Thoracic aorta (tissue), 2 donors: ENCODE measurements around the gene RAP1GAP2. TPM values are rescaled to one million over a fixed set of nuclear protein-coding genes. Genes with fewer than 3 reads are reported as not detected.

ENCODE experiments used
- ATAC-seq: fragments of 150-250 bp; one replicate; pipeline ENCODE4 v1.8.0; 2017; ENCODE audit warnings: low read depth; ENCODE audit not compliant: insufficient number of reproducible peaks, low FRiP score
- DNase-seq: peaks from one replicate; pipeline ENCODE4 v3.0.0-alpha.2; 2020; ENCODE audit warnings: low spot score
- H3K27ac ChIP-seq, 2 donors: fragments of 200-600 bp; sonication (generic); 1 replicate in 1 of 2; 2 replicates in 1 of 2; pipeline ENCODE4 v1.5.1; 2016; ENCODE audit warnings: mild to moderate bottlenecking in 2 of 2, moderate library complexity in 2 of 2
- H3K27me3 ChIP-seq: fragments of 200-600 bp; sonication (generic); replicated peaks from 2 replicates; pipeline ENCODE4 v1.6.0; 2016; ENCODE audit warnings: mild to moderate bottlenecking; ENCODE audit not compliant: insufficient read depth
- H3K36me3 ChIP-seq: fragments of 200-600 bp; sonication (generic); one replicate; pipeline ENCODE4 v1.5.1; 2016
- H3K4me1 ChIP-seq, 2 donors: fragments of 200-600 bp; sonication (generic); 1 replicate in 1 of 2; 2 replicates in 1 of 2; pipeline versions ENCODE4 v1.5.1 to v1.6.0; 2016; ENCODE audit warnings: low read depth in 2 of 2, mild to moderate bottlenecking in 1 of 2; ENCODE audit not compliant: control insufficient read depth in 1 of 2
- H3K4me3 ChIP-seq: fragments of 200-600 bp; sonication (generic); 2 replicates; pipeline ENCODE4 v1.5.1; 2016; ENCODE audit warnings: mild to moderate bottlenecking
- H3K9me3 ChIP-seq: fragments of 200-600 bp; sonication (generic); 2 replicates; pipeline ENCODE4 v1.5.1; 2016
- total RNA-seq, 2 donors: library from RNA; depleted of rRNA; stranded (reverse); fragments of >200 nt; gene quantifications; one replicate each; pipeline versions ENCODE4 v1.1.0 to v1.2.3, GENCODE V29; 2016
- TF ChIP-seq, protein P1 (sequence below): fragments of 200-600 bp; sonication (generic); IDR thresholded peaks from one replicate; pipeline ENCODE4 v1.5.1; 2019; ENCODE audit warnings: antibody characterized with exemption

Gene RAP1GAP2
- total RNA-seq, 2 donors from 2014 or later = 10.0 to 12.4 TPM

DNA sequence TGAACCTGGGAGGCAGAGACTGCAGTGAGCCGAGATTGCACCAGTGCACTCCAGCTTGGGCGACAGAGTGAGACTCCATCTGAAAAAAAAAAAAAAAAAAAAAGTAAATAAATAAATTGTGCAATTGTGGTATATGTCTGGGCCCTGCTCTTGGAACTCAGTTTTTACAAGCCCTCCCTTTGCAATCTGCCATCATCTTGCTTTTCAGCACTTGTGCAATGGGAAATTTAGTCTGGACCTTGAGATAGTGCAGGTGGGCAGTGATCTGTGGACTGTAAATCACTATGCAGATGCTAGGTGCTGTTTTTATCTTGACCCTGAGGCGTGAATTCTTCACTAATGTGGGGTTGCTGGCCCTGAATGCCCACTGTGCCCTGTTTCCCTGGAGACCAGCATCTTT lies 6.5 kb upstream of the RAP1GAP2 start:
- H3K27ac ChIP-seq = no peak overlapping the region
- H3K4me1 ChIP-seq = no peaks in the 10 kb centered on the region
- no peaks in the 10 kb centered on the region for H3K36me3 ChIP-seq
- no peaks in the 10 kb centered on the region for H3K9me3 ChIP-seq
- no peaks in the 10 kb centered on the region for H3K27me3 ChIP-seq
- ATAC-seq (no peak), DNase-seq (no peak)
- TF ChIP-seq, protein P1, sequence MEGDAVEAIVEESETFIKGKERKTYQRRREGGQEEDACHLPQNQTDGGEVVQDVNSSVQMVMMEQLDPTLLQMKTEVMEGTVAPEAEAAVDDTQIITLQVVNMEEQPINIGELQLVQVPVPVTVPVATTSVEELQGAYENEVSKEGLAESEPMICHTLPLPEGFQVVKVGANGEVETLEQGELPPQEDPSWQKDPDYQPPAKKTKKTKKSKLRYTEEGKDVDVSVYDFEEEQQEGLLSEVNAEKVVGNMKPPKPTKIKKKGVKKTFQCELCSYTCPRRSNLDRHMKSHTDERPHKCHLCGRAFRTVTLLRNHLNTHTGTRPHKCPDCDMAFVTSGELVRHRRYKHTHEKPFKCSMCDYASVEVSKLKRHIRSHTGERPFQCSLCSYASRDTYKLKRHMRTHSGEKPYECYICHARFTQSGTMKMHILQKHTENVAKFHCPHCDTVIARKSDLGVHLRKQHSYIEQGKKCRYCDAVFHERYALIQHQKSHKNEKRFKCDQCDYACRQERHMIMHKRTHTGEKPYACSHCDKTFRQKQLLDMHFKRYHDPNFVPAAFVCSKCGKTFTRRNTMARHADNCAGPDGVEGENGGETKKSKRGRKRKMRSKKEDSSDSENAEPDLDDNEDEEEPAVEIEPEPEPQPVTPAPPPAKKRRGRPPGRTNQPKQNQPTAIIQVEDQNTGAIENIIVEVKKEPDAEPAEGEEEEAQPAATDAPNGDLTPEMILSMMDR = no peak
- no peak overlapping the region for H3K4me3 ChIP-seq

DNA sequence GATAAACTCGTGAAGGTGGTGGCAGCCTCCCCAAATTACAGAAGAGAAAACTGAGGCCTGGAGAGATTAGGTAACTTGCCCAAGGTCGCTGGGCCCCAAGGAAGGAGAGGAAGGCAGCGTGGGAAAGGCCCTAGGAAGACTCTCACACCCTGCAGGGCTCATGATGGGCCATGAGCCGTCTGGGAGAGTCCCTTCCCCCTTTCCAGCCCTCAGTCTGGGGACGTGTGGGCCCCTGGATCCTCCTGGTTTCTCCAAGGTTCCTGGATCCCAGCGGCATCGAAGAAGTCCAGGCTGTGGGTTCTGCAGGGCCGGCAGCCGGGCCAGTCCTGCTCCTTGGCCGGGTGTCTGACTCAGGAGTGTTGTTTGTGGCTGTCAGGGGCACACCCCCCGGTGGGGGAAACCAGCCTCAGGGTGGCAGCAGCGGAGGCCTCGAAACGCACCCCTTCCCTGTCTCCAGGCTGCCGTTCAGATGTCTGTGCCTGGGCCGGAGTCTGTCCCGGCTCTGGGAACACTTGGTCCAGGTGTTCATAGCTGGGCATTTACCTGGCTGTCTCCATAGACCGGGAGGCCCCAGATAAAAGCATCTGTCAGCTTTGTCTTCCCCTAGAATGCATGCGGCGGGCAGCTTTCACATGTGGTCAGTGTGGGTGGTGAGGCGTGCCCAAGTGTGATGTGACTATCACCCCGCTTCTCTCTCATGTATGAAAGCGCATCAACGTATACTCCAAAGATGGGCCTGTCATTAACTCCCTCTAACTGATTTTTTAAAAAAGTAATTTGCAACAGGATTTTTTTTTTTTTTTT lies 3.7 kb upstream of the RAP1GAP2 start:
- Histone ChIP-seq H3K36me3 (no peaks in the 10 kb centered on the region), H3K27ac (no peak overlapping the region), H3K9me3 (no peaks in the 10 kb centered on the region), H3K4me1 (no peaks in the 10 kb centered on the region), H3K27me3 (no peaks in the 10 kb centered on the region), H3K4me3 (no peak overlapping the region)
- TF ChIP-seq, protein P1 = no peak
- no peak for ATAC-seq
- no peak for DNase-seq

DNA sequence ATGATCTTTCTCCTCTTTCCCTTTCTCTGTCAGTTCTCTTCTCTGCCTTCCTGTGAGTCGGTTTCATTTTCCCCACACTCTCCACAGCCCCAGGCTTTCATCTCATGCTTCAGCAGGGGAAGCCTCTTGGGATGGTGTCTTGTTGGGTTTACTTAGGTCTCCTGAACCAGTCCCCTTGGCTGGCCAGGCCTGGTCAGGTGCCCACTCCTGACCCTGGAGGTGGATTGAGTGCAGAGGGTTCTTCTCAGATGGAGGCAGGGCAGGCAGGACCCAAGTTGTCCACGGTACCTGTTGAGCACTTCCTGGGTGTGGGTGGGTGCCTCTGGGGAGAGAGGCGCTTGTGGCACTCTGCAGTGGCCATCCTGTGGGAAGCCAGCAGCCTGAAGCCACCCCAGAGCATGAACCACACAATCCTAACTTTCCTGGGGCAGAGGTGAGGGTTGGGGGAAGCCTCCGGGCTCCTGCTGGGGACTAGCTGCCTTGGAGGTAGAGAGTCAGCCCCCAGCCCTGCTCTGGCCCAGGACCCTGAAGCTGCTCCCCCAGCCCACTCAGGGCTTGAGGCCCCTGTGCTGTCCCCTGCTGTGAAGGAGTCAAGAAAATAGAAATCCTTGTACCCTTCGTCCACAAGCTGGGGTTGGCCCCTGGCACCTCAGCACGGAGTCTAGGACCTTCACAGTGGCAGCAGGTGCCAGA lies 2.0 kb upstream of the RAP1GAP2 start:
- DNase-seq = no peak
- no peaks in the 10 kb centered on the region for H3K27me3 ChIP-seq

DNA sequence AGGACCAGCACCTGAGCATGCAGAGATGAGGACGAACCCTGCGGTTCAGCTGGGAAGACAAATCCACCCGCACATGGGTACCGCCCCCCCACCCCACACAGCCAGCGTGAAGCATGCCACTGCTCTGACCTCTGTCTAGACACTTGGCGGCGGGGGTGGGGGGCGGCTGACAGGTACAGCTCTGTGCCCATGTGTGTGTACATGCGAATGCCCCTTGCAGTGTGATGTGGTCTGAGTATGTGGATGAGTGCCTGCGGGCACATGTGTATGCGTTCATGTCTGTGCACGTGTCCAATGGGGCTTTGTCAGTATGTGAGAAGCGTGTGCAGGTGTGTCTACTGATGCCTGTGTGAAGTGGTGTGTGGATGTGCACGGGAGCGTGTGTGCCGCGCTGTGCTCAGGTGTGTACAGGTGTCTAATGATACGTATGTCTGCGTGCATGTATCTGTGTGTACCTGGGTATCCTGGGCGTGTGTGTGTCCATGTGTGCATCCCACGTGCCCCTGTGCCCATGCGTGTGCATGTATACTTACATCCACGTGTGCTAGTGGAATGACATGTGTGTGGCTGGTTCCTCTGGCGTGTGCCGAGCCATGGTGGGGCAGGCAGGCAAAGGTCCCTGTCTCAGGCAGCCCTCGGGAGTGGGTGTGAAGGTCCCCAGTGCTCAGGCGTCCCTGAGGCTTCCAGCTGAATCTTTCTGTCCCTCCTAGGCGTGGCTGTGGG lies 636 bp upstream of the RAP1GAP2 start:
- no peak overlapping the region for H3K27ac ChIP-seq
- H3K36me3 ChIP-seq = no peaks in the 10 kb centered on the region
- DNase-seq (no peak), ATAC-seq (no peak)
- peak overlapping the region; percentile 56 for H3K4me3 ChIP-seq
- TF ChIP-seq, protein P1 = no peak
- H3K27me3 ChIP-seq = no peaks in the 10 kb centered on the region
- no peaks in the 10 kb centered on the region for H3K9me3 ChIP-seq
- H3K4me1 ChIP-seq = no peaks in the 10 kb centered on the region

More for the DNA sequence above, 2.0 kb upstream of the RAP1GAP2 start:
- ATAC-seq = no peak
- H3K36me3 ChIP-seq = no peaks in the 10 kb centered on the region
- H3K27ac ChIP-seq = no peak overlapping the region
- TF ChIP-seq, protein P1 = no peak
- no peaks in the 10 kb centered on the region for H3K4me1 ChIP-seq
- no peaks in the 10 kb centered on the region for H3K9me3 ChIP-seq
- H3K4me3 ChIP-seq = no peak overlapping the region

DNA sequence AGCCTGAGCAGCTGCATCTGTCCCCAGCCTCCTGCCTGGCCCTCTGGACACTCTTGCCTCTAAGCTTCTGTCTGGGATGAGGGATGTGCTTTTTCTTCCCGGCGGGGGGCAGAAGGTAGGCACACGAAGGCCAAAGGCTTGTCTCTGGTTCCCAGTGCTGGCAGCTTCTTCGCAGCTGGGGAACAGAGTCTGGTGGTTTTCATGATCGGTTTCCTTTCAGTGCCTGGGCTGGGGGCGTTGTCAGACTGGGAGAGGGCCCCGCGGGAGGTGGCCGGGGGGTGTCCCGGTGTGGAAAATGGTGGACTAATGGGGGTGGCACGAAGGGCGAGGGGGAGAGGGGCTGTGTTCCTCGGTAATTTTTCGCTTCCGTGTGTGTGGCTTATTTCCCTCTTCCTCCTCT lies 988 bp downstream of the RAP1GAP2 start:
- no peaks in the 10 kb centered on the region for H3K36me3 ChIP-seq
- H3K4me1 ChIP-seq = no peaks in the 10 kb centered on the region
- TF ChIP-seq, protein P1 = no peak
- no peak for DNase-seq
- no peak overlapping the region for H3K27ac ChIP-seq
- no peaks in the 10 kb centered on the region for H3K27me3 ChIP-seq
- H3K4me3 ChIP-seq = no peak overlapping the region
- H3K9me3 ChIP-seq = no peaks in the 10 kb centered on the region
- no peak for ATAC-seq
